GM19467 (cell line): ENCODE data around the gene MUC6.

Experiments used
- ATAC-seq: cut with Tn5 transposase; IDR thresholded peaks from one replicate; pipeline ENCODE4 v1.9.1; 2021; ENCODE audit warnings: mild to moderate bottlenecking, moderate library complexity; ENCODE audit not compliant: unreplicated experiment

Gene MUC6

DNA sequence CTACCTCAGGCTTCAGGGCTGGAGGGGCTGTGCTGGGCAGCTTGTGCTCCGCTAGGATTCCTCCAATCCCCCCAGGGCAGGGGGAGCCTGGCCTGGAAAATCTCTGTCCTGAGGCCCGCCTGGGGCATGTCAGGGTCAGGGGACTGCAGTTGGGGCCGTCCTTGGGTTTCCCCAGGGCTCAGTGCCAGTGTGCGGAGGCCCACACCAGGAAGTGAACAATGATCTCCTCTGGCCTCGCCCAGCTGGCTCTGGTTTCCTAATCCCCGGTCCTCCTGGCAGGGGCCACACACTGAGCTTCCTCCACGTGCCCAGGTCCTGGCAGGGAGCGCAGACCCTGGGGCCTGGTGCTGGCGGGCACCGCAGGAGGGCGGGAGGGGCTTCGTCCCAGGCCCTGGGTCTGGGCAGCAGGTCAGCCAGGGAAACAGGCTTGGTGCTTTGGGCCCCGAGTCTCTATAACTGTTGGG is 36.8 kb upstream of the MUC6 start:
- ATAC-seq = no peak

DNA sequence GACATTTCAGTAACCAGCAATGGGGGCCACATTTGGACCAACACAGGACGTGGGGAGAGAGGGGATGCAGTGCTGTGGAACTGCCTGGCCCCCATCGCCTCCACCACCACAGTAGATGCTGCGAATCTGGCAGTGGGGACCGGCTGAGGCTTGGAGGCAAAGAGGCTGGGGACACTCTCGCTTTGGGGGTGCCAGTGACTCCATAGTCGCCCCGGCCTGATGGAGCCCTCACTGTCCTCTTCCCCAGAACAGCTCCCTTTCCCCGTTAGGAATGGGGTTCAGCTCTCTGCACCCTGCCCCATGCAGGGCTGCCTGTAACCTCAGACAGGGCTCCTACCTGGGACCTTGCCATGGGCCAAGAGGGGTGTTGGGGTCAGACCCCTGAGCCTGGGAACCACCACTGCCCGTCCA is 36.3 kb upstream of the MUC6 start:
- no peak for ATAC-seq

DNA sequence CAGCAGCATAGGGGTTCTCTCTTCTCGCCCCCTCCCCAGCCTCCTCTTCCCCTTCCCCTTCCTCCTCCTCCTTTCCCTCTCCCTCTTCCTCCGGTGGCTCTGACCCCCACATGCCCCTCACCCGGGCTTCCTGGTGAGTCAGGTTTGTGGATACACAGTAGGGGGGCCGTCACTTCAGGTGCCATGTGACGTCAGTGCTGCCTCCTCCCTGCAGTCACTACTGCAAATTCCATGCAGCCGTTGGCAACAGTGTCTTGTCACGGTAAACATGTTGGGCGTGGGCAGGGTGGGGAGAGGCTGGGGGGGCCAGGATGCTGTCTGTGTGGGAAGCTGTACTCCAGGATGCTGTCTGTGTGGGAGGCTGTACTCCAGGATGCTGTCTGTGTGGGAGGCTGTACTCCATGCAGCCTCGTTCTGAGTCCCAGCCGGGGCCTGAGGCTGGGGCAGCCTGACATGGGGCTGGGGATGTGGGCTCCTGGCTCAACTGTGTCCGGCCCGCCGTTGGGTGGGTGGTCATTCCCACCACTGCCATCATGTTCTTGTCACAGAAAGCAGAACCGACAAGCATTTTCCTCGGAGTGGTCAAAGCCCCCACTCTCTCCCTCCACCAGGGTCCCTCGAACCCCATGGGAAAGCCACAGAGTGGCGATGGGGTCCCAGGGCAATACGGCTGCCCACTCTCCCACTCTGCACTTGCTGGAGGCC is 35.8 kb upstream of the MUC6 start:
- ATAC-seq = no peak

DNA sequence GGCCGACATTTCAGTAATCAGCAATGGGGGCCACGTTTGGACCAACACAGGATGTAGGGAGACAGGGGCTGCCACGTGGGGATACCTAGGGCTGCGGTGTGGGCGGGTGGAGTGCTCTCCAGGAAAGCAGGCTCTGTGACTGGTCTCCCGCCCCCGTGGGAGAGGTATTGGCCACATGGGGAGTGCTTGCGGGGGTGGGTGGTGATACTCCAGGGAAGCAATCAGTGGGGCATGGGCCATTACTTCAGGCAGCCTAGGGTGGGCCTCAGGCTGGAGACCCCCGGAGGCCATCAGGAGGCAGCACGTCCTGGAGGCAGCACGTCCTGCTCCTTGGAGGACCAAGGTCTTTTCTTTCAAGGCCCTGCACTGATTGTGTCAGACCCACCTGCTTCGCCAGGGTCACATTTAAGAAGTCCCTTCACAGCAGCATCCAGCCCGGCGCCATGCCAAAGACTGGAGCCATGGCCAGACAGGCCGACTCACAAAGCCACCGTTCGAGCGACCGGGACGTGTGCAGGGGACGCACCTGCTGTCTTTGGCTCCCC is 35.1 kb upstream of the MUC6 start:
- ATAC-seq = no peak

DNA sequence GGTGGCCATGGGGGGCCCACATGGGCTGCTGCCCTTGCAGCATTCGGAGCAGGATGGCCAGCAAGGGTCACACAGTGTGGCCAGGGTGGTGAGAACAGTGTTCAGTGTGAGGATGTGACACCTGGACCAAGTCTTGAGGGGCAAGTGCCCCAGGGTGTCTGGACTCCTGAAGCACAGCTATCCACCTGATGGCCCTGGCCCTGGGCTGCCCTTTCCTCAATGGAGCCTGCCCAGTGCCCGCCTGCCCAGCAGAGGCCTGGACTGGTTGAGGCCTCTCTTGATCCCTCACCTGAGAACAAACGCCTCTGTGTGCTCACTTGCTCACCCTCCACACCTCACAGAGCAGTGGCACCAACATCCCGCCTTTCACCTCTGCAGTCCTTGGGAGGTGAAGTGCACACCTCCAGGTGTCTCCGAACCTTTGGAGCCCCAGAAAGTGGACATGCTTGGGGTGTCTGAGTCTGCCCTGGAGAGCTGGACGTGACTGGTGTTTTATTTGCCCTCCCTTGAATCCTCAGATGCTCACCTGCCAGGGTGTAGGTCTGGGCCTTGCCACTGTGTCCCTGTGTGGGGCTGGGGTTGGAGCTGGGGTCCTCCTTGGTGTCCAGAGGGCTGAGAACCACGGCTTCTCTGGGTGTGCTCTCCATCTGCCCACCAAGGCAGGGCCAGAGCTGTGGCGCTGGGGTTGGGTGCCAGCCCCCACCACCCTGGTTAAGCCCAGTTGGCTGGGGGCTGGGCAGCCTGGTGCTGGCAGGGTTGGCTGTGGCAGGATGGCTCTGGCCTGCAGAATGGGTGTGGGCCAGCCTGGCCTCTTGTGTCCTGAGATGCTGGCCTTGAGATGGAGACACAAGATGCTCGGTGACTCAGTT is 34.3 kb upstream of the MUC6 start:
- no peak for ATAC-seq

DNA sequence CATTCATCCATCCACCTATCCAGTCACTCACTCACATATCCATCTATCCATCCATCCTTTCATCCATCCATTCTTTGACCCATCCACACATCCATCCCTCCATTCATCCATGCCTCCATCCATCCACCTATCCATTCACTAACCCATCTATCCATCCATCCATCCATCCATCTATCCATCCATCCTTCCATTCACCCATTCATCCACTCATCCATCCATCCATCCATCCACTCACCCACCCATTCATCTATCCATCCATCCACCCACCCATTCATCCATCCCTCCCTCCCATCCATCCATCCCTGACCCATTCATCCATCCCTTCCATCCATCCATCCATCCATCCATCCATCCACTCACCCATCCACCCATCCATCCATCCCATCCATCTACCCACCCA is 33.2 kb upstream of the MUC6 start:
- ATAC-seq = no peak

DNA sequence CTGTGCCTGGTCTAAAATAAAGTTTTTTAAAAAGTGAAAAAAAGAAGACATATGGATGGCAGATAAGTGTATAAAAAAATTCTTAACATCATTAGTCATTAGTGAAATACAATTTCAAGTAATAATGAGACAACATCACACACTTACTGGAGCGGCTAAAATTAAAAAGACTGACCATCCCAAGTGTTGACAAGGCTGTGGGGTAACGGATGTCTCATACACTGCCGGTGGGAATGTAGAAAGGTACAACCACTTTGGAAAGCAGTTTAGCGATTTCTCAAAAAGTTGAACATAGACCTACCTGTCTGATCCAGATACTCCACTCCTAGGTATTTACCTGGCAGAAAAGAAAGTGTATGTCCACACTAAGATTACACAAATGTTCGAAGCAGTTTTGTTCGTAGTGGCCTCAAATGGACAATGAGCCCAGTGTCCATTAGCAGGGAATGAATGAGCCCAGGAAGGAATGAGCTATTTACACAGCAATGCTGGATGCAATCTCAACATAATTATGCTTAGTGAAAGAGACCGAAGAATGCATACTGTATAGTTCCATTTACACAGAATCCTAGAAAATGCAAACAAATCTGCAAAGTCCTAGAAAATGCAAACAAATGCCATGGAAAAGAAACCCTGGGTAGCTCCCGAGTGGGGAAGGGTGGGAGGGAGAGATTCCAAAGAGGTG is 31.4 kb upstream of the MUC6 start:
- no peak for ATAC-seq

DNA sequence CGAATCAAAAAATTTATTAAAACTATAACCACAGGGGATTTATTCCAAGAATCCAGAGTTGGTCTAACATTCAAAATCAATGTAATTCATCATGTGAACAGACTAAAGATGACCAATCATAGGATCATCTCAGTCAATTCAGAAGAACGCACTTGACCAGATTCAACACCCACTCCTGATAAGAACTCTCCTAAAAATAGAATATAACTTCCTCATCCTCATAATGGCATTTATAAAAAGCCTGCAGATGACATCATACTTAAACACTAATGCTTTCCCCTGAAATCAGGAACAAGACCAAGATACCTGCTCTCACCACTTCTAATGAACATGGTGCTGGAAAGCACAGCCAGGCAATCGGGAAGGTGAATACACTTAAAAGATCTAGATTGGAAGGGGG is 27.6 kb upstream of the MUC6 start:
- ATAC-seq = no peak

DNA sequence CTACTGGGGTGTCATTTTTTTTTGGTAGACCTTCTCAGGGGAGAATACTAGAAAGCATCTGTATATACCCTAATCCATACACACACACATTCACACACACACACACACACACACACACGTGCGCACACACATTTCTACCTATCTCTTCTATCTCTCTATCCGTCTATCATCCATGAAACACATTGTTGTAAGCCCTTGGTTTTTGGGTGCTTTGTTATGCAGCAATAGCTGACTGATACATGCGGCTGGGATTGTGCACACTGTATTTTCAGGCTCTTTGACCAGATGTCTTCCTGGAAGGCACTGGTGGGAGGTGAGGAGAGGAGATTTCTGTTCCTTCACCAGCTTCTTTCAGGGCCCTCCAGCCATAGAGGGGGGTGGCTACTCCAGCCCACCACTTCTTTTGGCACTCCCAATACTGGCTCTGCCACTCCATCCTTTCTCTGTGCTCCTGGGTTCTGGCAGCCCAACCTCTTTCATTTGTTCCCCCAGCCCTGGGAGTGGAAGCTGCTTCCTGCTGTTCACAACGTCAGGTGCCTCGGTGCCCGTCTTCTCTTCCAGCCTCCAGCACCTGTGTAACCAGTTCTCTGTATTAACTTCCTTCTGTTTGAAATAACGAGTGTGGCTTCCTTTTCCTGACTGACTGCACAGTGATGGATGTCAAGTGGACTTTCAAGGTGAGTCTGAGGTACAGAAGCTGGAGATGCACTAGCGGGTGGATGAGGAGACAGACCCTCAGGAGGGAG is 25.7 kb upstream of the MUC6 start:
- no peak for ATAC-seq

DNA sequence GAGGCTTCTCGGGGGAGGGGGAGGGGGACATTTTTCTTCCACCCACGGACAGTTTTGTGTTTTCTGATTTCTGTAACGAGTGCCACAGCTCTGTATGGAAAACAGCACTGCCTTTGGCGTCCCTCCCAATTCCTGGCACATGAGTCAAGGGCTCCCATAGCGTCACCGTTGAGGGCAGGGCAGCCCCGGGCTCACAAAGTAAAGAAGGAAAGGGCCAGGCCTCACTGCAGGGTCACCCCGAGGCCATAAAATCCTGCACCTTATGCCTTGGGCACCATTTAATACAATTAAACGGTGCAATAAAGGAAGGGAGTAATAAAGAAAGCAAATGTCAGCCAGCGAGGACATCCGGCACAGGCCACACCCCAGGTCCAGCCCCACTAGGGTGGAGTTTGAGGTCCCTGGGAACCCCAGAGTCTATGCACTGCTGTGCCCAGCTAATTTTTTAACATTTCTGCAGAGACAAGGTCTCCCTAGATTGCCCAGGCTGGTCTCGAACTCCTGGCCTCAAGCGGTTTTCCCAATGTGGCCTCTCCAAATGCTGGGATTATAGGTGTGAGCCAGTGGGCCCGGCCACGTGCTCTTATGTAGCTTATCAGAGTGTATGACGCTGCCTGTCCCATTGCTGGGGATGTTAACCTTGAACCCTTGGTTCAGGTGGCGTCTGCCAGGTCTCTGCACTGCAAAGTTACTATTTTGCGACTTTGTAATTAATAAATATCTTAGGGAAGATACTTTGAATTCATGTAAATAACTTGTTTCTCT is 24.5 kb upstream of the MUC6 start:
- no peak for ATAC-seq

DNA sequence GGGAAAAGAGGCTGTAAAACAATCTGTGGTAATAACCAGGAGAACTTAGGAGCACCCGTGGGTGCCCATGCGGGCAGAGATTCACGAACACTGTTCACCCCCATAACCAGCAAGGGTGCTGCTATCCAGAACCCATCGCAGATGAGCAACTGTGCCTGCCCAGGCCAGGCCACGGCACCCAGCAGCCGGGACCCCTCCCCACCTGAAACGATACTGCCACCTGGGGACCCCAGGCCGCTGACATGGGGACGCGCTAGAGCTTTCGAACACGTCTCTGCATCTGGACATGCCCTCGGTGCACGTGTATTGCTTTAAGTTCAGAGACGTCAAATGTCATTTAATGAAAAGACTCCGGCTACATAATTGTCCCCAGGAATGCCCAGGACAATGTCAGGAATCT is 23.9 kb upstream of the MUC6 start:
- ATAC-seq = no peak

DNA sequence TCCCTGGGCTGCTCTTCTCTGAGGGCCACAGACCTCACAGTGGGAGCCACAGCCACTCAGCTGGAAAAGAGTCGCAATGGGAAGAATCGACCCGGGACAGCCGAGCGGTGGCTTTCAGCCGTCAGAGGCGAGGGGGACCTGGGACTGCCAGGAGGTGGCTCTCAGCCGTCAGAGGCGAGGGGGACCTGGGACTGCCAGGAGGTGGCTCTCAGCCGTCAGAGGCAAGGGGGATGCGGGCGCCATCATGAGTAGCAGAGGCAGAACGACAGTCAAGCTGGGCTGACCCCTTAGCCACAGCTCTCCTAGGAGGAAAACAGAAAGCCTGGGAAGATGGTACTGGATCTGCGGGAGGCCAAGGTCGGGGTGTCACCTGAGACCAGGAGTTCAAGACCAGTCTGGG is 23.2 kb upstream of the MUC6 start:
- no peak for ATAC-seq

DNA sequence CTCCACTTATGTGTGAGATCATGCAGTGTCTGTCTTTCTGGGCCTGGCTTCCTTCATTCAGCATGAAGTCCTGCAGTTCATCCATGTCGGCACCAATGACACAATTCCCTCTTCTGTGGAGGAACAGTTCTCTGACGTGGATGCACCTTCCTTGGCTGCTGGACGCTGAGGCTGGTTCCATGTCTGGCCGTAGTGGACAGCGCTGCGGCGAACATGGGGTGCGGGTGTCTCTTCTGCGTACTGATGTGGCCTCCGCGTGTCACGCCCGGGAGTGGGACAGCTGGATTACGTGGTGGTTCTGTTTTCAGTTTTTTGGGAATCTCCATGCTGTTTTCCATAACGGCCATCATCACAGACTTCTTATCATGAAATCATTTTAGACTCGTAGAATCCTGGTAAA is 21.3 kb upstream of the MUC6 start:
- no peak for ATAC-seq

DNA sequence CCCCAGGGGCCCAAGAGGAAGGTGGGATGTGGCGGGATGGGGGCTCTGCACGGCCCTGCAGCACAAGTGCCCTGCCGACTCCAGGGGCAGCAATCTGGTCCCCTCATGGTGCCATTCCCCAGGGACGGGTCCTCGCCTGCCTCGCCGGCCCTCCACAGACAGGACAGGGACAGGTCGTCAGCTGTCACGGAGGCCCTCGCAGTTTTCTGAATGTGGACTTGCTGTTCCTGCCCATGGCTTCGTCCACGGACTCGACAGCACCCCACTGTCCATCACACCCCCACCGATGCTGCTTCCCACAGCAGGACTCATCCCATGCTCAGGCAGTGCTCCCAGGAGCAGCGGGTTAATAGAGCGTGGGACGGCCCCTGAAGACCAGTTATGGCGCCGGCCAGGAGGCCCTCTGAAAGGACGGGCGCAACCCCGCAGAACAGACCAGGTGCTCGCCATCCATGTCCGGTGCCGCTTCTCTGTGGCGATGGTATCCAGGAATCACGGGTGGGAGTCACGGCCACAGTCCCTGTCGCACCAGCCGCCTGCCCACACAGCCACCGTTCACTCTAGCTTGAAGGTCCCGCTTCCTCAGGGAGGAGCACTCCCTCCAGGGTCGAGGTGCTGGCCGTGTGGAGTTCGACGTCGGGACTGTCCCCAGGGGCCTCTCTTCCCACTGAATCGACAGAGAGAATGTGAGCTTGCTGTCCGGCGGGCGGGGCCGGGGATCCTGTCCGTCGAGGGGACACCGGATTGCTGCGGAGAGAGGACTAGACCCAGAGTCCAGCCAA is 19.7 kb upstream of the MUC6 start:
- ATAC-seq = no peak

DNA sequence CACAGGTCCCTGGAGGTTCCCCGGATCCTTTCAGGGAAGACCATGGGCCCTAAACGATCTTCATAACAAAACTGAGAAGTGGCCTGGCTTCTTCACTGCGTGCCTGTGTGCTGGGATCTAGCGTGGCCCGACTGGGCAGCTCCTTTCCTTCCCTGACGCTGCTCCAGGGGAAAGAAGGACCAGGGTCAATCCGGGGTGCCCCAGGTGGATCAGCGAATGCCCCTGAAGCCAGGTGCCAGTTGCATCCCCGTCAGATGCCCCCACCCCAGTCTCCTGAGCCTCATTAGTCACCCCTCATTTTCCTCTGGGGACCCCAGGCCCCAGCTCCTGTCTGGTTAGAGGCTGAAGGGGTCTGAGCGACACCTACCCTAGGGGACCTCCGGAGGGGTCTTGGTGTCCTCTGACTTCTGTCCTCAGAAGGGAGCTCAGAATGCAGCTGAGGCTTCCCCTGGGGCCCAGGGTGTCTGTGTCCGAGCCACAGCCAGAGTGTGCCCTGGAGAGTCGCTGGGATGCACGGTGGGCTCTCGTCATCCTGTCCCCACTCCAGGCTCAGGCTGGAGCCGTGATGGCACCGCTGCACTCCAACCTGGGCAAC is 18.7 kb upstream of the MUC6 start:
- no peak for ATAC-seq

DNA sequence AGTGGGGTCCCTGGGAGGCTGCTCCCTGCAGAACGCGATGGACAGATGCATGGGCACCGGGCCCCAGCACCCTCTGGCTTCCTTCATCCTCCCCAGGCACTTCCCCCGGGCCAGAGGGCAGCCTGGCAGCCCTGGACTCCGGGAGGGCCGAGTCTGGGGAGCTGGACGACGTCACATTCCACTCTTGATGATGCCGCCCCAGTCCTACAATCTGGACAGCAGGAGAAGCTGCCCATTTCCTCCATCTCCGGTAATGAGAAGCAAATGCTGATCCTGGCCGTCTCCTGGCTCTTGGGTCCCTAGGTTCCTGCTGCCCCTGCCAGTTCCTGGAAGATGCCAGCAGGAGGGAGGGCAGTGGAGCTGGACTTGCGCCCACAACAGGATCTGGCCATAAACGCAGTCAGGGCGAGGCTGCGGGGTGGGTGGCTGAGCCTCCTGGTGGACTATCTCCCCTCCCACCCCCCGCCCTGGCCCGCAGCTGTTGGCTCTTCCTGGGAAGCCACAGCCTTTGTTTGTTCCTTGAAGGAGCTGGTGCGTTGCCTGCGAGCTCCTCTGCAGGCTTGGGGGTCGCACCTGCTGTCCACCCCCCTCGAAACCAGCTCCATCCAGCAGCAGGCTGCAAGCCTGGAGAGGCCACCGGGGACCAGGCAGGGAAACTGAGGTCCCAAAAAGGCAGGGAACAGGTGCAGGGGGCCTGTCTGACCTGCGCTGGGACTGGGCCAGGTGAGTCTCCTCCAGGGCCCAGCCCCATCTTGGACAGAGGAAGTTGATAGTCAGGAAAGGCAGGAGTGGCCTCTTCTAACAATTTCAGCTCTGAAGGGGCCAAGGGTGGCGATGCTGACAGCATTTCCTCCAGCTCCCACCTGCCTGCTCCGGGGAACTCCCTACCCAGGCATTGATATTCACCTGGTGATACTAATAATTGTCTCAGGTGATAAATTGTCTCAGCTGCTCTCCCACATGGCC is 17.9 kb upstream of the MUC6 start:
- ATAC-seq = no peak

DNA sequence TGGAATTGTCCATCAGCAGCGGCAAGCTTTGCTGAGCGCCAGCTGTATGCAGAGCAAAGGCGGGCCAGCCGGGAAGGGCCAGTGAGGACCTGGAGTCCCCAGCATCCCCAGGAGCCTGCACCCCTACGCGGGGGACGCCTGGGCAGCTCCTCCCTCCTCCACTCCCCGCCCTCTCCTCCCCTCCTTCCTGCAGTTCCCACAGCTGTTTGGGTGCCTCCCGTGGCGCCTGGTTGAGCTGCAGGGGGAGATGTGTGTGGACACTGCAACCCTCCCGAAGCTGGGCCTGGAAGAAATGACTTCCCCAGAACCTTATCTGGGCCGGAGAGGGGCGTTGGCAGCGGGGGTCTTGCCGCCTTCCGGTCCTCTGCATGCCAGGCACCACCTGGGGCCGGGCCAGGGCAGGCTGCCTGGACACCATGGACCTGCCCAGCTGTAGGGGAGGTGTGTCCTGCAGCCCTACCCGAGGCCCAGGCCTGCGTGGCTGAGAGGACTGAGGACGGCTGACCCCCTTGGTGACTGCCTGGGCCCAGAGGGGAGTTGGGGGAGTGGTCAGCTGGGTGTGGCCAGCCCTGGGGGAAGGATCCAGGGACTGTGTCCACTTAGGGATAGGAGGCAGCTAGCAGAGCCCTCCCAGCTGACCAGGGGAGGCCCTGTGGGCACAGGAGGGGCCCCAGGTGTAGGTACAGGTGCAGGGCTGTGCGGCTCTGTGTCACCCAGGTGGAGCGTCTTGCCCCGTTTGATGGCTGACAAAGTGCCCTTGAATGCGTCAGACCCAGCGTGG is 16.8 kb upstream of the MUC6 start:
- ATAC-seq = no peak
